HCT116 (cell line): ENCODE data around the gene ANKS1A. TPM values are rescaled to one million over a fixed set of nuclear protein-coding genes. Genes with fewer than 3 reads are reported as not detected.
A peak's percentile ranks its signal among the peaks of the same experiment; 100 is the strongest.

ENCODE experiments used
- ATAC-seq: fragments of 200-7000 bp; cut with Tn5 transposase; 2 replicates; pipeline ENCODE4 v1.9.1; 2020; ENCODE audit warnings: mild to moderate bottlenecking, moderate library complexity
- Bru-seq: library from RNA; stranded (reverse); fragments of 400-500 nt; gene quantifications from one replicate; lab custom pipeline; 2021; lab: Mats Ljungman, UMichigan
- BruChase-seq, 2 experiments: library from RNA; stranded (reverse); fragments of 400-500 nt; gene quantifications; one replicate each; lab custom pipeline; 2021; lab: Mats Ljungman, UMichigan
- BruUV-seq: library from RNA; stranded (reverse); fragments of 400-500 nt; replicated peaks from 2 replicates; lab custom pipeline; 2021; lab: Mats Ljungman, UMichigan
- CTCF ChIA-PET: fragments of 300-600 bp; sonication (Branson Sonifier 250); formaldehyde crosslinking; loops from one replicate; lab custom pipeline; 2021; ENCODE audit warnings: antibody characterized with exemption; lab: Charles Lee
- POLR2A ChIA-PET: fragments of 300-600, 350-600 bp; sonication (Branson Sonifier 250); formaldehyde crosslinking; loops from one replicate; lab custom pipeline; 2021; ENCODE audit warnings: antibody characterized with exemption; lab: Charles Lee
- RAD21 ChIA-PET, 2 experiments: fragments of 300-600 bp; sonication (Branson Sonifier 250); formaldehyde crosslinking; loops; one replicate each; lab custom pipeline; 2023; ENCODE audit warnings: low total read pairs in 2 of 2; ENCODE audit not compliant: uncharacterized antibody in 2 of 2, unreplicated experiment in 2 of 2, low non-redundant PET in 1 of 2; lab: Charles Lee
- DNase-seq: peaks from one replicate; pipeline ENCODE4 v3.0.0-alpha.2; 2010; ENCODE audit warnings: low read depth, low spot score
- H2AFZ ChIP-seq: fragments of 200-600 bp; shearing (Covaris generic), sonication (generic); 2 replicates; pipeline ENCODE4 v1.6.1; 2017; ENCODE audit warnings: low read depth, mixed run types, mixed read lengths, antibody characterized with exemption, low read length; ENCODE audit not compliant: poor library complexity, severe bottlenecking
- H3K27ac ChIP-seq: 2 replicates; pipeline ENCODE4 v1.5.1; 2012; ENCODE audit warnings: low read depth, low read length
- H3K27me3 ChIP-seq: fragments of 200-600 bp; sonication (generic); 2 replicates; pipeline ENCODE4 v1.6.1; 2016; ENCODE audit warnings: mixed run types, low read length, mixed read lengths; ENCODE audit not compliant: insufficient read depth
- H3K36me3 ChIP-seq, 2 experiments: fragments of 200-500 bp in 1 of 2; fragments of 200-600 bp in 1 of 2; sonication (Bioruptor generic) in 1 of 2; sonication (generic) in 1 of 2; 2 replicates each; pipeline versions ENCODE4 v1.5.1 to v1.6.1; 2014 to 2016; ENCODE audit warnings: low read length in 2 of 2, inconsistent platforms in 1 of 2, mixed read lengths in 1 of 2, mixed run types in 1 of 2; ENCODE audit not compliant: insufficient read depth in 2 of 2, control insufficient read depth in 1 of 2
- H3K4me1 ChIP-seq, 2 experiments: fragments of 200-600 bp in 1 of 2; sonication (generic) in 1 of 2; 2 replicates each; pipeline versions ENCODE4 v1.5.1 to v1.6.1; 2012 to 2017; ENCODE audit warnings: low read length in 2 of 2, inconsistent platforms in 1 of 2, mild to moderate bottlenecking in 1 of 2, mixed read lengths in 1 of 2, mixed run types in 1 of 2, moderate library complexity in 1 of 2; ENCODE audit not compliant: insufficient read depth in 2 of 2, control insufficient read depth in 1 of 2
- H3K4me2 ChIP-seq: fragments of 200-600 bp; sonication (generic); 2 replicates; pipeline ENCODE4 v1.6.1; 2017; ENCODE audit warnings: mixed run types, low read length, mixed read lengths
- H3K4me3 ChIP-seq, 2 experiments: fragments of 200-600 bp in 1 of 2; sonication (generic) in 1 of 2; replicated peaks in 1 of 2; 2 replicates each; pipeline ENCODE4 v1.5.1; 2011 to 2016; ENCODE audit warnings: low read length in 2 of 2, control low read depth in 1 of 2, low read depth in 1 of 2, mild to moderate bottlenecking in 1 of 2, mixed read lengths in 1 of 2, mixed run types in 1 of 2
- H3K79me2 ChIP-seq: fragments of 200-600 bp; sonication (generic); 2 replicates; pipeline ENCODE4 v1.6.1; 2017; ENCODE audit warnings: mild to moderate bottlenecking, mixed run types, low read length, moderate library complexity, mixed read lengths; ENCODE audit not compliant: insufficient read depth
- H3K9ac ChIP-seq: fragments of 200-600 bp; sonication (generic); 2 replicates; pipeline ENCODE4 v1.6.1; 2016; ENCODE audit warnings: low read length, mixed read lengths
- H3K9me2 ChIP-seq: fragments of 200-600 bp; sonication (generic), shearing (Covaris generic); 2 replicates; pipeline ENCODE4 v1.6.1; 2017; ENCODE audit warnings: mixed run types, mild to moderate bottlenecking, moderate library complexity; ENCODE audit not compliant: insufficient read depth
- H3K9me3 ChIP-seq, 2 experiments: fragments of 200-500 bp in 1 of 2; fragments of 200-600 bp in 1 of 2; sonication (Bioruptor generic) in 1 of 2; sonication (generic) in 1 of 2; 2 replicates each; pipeline ENCODE4 v1.6.1; 2014 to 2017; ENCODE audit warnings: low read length in 2 of 2, mixed read lengths in 2 of 2, inconsistent platforms in 1 of 2, low read depth in 1 of 2, mild to moderate bottlenecking in 1 of 2, mixed run types in 1 of 2, moderate library complexity in 1 of 2; ENCODE audit not compliant: control insufficient read depth in 1 of 2, insufficient read depth in 1 of 2
- H4K20me1 ChIP-seq: fragments of 200-600 bp; sonication (generic), shearing (Covaris generic); 2 replicates; pipeline ENCODE4 v1.6.1; 2017; ENCODE audit warnings: mixed run types, mild to moderate bottlenecking, moderate library complexity; ENCODE audit not compliant: insufficient read depth
- ATF3 ChIP-seq: IDR thresholded peaks from 2 replicates; pipeline ENCODE4 v1.6.1; 2012
- CBX3 ChIP-seq: IDR thresholded peaks from 2 replicates; pipeline ENCODE4 v1.6.1; 2012; ENCODE audit warnings: low read depth
- CEBPB ChIP-seq: IDR thresholded peaks from 2 replicates; pipeline ENCODE4 v1.6.1; 2012; ENCODE audit warnings: low read depth
- ELF1 ChIP-seq: IDR thresholded peaks from 2 replicates; pipeline ENCODE4 v1.6.1; 2012; ENCODE audit warnings: low read depth, borderline replicate concordance
- EZH2 ChIP-seq: fragments of 200-600 bp; sonication (generic); IDR thresholded peaks from 2 replicates; pipeline ENCODE4 v1.6.1; 2017; ENCODE audit warnings: antibody characterized with exemption, mixed run types
- EZH2phosphoT487 ChIP-seq: fragments of 200-600 bp; IDR thresholded peaks from 2 replicates; pipeline ENCODE4 v1.6.1; 2018; ENCODE audit warnings: antibody characterized with exemption, borderline replicate concordance
- FOSL1 ChIP-seq: IDR thresholded peaks from 2 replicates; pipeline ENCODE4 v1.6.1; 2012; ENCODE audit warnings: low read depth
- JUND ChIP-seq: IDR thresholded peaks from 2 replicates; pipeline ENCODE4 v1.6.1; 2012
- MAX ChIP-seq: IDR thresholded peaks from 2 replicates; pipeline ENCODE4 v1.6.1; 2012
- POLR2A ChIP-seq: IDR thresholded peaks from 2 replicates; pipeline ENCODE4 v1.7.0; 2011; ENCODE audit warnings: borderline replicate concordance; ENCODE audit not compliant: insufficient read depth, insufficient read length; ENCODE audit errors: extremely low read depth
- POLR2AphosphoS5 ChIP-seq: IDR thresholded peaks from 2 replicates; pipeline ENCODE4 v1.6.1; 2011; ENCODE audit warnings: mild to moderate bottlenecking, low read depth, low read length, moderate library complexity
- RAD21 ChIP-seq: IDR thresholded peaks from 2 replicates; pipeline ENCODE4 v1.6.1; 2012; ENCODE audit warnings: low read depth, mild to moderate bottlenecking
- REST ChIP-seq: IDR thresholded peaks from 2 replicates; pipeline ENCODE4 v1.6.1; 2012; ENCODE audit warnings: low read depth
- SIN3A ChIP-seq: IDR thresholded peaks from 2 replicates; pipeline ENCODE4 v1.6.1; 2012; ENCODE audit warnings: low read depth
- SP1 ChIP-seq: IDR thresholded peaks from 2 replicates; pipeline ENCODE4 v1.6.1; 2012; ENCODE audit warnings: low read depth
- SRF ChIP-seq: IDR thresholded peaks from 2 replicates; pipeline ENCODE4 v1.6.1; 2012; ENCODE audit warnings: low read depth
- TCF7L2 ChIP-seq: IDR thresholded peaks from 2 replicates; pipeline ENCODE4 v1.7.0; 2011; ENCODE audit warnings: borderline replicate concordance, inconsistent platforms; ENCODE audit not compliant: insufficient read depth, insufficient read length; ENCODE audit errors: extremely low read depth
- YY1 ChIP-seq: IDR thresholded peaks from 2 replicates; pipeline ENCODE4 v1.6.1; 2011; ENCODE audit warnings: low read length, low read depth, moderate library complexity, mild to moderate bottlenecking; ENCODE audit not compliant: insufficient replicate concordance; ENCODE audit errors: extremely low read depth
- ZFX ChIP-seq: fragments of 450-650 bp; IDR thresholded peaks from 2 replicates; pipeline ENCODE4 v1.6.1; 2017
- ZNF274 ChIP-seq: fragments of 200-500 bp; sonication (Bioruptor generic); IDR thresholded peaks from 2 replicates; pipeline ENCODE4 v1.6.1; 2014; ENCODE audit warnings: mild to moderate bottlenecking, low read depth, low read length, inconsistent platforms
- intact Hi-C: fragments of 100-400 bp; cut with micrococcal nuclease; formaldehyde crosslinking; loops from 2 replicates; pipeline ENCODE4 v1.10.0; 2022
- long read RNA-seq: library from polyadenylated mRNA; unstranded; transcript quantifications from one replicate; pipeline ENCODE4 v2.0.0, GENCODE V29; 2021; ENCODE audit not compliant: unreplicated experiment
- polyA plus RNA-seq: library from polyadenylated mRNA; unstranded; fragments of >200 nt; gene quantifications from 2 replicates; pipeline ENCODE4 v1.2.1, GENCODE V29; 2012; ENCODE audit warnings: missing spikeins
- total RNA-seq: library from RNA; stranded (reverse); gene quantifications from one replicate; pipeline ENCODE4 v1.2.1, GENCODE V29; 2021; ENCODE audit not compliant: unreplicated experiment
- TF ChIP-seq, protein P1 (sequence below), 3 experiments: fragments of 200-600 bp in 1 of 3; sonication (generic) in 1 of 3; IDR thresholded peaks in 2 of 3; conservative IDR thresholded peaks in 1 of 3; 2 replicates each; pipeline ENCODE4 v1.5.1; 2012 to 2017; ENCODE audit warnings: low read depth in 2 of 3, low read length in 2 of 3, antibody characterized with exemption in 1 of 3, borderline replicate concordance in 1 of 3, control low read depth in 1 of 3, mild to moderate bottlenecking in 1 of 3, mixed read lengths in 1 of 3, mixed run types in 1 of 3, moderate library complexity in 1 of 3; ENCODE audit not compliant: insufficient read depth in 1 of 3

ANKS1A gene
- total RNA-seq = 20.6 TPM
- polyA plus RNA-seq = 13.0 and 13.4 TPM in 2 replicates
- percentile 78 among the genes with signal in this experiment for Bru-seq, nascent RNA
- percentile 72 among the genes with signal in this experiment for BruChase-seq, experiment 1, labeled RNA remaining after a 6-hour chase
- BruChase-seq, experiment 2, labeled RNA remaining after a 2-hour chase = percentile 77 among the genes with signal in this experiment
- long read RNA-seq, full-length matches to known transcripts = 9 of 51 reads
- long read RNA-seq, partial matches to known transcripts = 36 of 51 reads
- long read RNA-seq, other reads (novel, unspliced or antisense) = 6 of 51 reads

GRCh38 chr6:34888874-34889555 is at the start of gene ANKS1A:
ANKS1A (plus strand) TSS chr6:34889255; CDS start chr6:34889403, 148 bp downstream.
- DNase-seq (peak; percentile 73), ATAC-seq (peak; percentile 83)
- Histone ChIP-seq H3K4me3 (peak within 1 kb of the TSS; percentile 81 to 87), H3K79me2 (peaks cover 85% of the 10 kb centered on the region), H3K27me3 (no peaks in the 10 kb centered on the region), H4K20me1 (no peaks in the 10 kb centered on the region), H3K9me3 (no peaks in the 10 kb centered on the region), H3K9me2 (no peaks in the 10 kb centered on the region), H3K9ac (peak within 1 kb of the TSS; percentile 84), H2AFZ (peak within 1 kb of the TSS; percentile 49), H3K36me3 (no peaks in the 10 kb centered on the region), H3K4me1 (peaks cover 10 to 17% of the 10 kb centered on the region in 2 experiments), H3K27ac (peak within 1 kb of the TSS; percentile 65), H3K4me2 (peak within 1 kb of the TSS; percentile 93)
- ChIA-PET RAD21 (no interaction called here), POLR2A (interaction anchor here (2.0 kb wide), 1 partner anchor 10 kb away, joined by 4 read pairs; no protein-coding TSS in a partner anchor), CTCF (interaction anchor here (1.0 kb wide), 1 partner anchor 251 kb away, joined by 3 read pairs; no protein-coding TSS in a partner anchor)
- BruUV-seq = no TSS peak
- intact Hi-C loops = loop anchor here (2.0 kb wide), 1 partner anchor 132 kb away; the partner anchor contains the start of gene SNRPC
- TF ChIP-seq TCF7L2 (no peak), ATF3 (no peak), MAX (peak; percentile 74), FOSL1 (no peak), JUND (no peak), ELF1 (peak; percentile 71), EZH2 (no peak), SIN3A (peak; percentile 54), CEBPB (no peak), SRF (no peak), CBX3 (no peak), POLR2AphosphoS5 (peak; percentile 66), REST (no peak), RAD21 (no peak), EZH2phosphoT487 (no peak), SP1 (peak; percentile 64; the same call in 1 of the 2 replicates), POLR2A (peak; percentile 67), ZNF274 (no peak), ZFX (no peak; the same call in 1 of the 2 replicates), YY1 (peak; percentile 18)
- TF ChIP-seq, protein P1, sequence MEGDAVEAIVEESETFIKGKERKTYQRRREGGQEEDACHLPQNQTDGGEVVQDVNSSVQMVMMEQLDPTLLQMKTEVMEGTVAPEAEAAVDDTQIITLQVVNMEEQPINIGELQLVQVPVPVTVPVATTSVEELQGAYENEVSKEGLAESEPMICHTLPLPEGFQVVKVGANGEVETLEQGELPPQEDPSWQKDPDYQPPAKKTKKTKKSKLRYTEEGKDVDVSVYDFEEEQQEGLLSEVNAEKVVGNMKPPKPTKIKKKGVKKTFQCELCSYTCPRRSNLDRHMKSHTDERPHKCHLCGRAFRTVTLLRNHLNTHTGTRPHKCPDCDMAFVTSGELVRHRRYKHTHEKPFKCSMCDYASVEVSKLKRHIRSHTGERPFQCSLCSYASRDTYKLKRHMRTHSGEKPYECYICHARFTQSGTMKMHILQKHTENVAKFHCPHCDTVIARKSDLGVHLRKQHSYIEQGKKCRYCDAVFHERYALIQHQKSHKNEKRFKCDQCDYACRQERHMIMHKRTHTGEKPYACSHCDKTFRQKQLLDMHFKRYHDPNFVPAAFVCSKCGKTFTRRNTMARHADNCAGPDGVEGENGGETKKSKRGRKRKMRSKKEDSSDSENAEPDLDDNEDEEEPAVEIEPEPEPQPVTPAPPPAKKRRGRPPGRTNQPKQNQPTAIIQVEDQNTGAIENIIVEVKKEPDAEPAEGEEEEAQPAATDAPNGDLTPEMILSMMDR (IDR thresholded peaks at IDR 0.05 in 2 of 3, conservative IDR thresholded peaks at IDR 0.05 in 1 of 3; ENCODE audit: borderline replicate concordance in 1 of 3, insufficient read depth in 1 of 3, low read depth in 2 of 3, low read length in 2 of 3) = no peak
